GM12878 (cell line): ENCODE results near the gene ANAPC16. TPM values are rescaled to one million over a fixed set of nuclear protein-coding genes. Genes with fewer than 3 reads are reported as not detected.

Source experiments
- ASH2L ChIP-seq: fragments of 300-600, 200-600 bp; sonication (generic); IDR thresholded peaks from 2 replicates; pipeline ENCODE4 v1.6.1; 2017; ENCODE audit warnings: low read depth, mild to moderate bottlenecking, borderline replicate concordance
- BCLAF1 ChIP-seq: fragments of 450-650 bp; IDR thresholded peaks from 2 replicates; pipeline ENCODE4 v1.6.1; 2017; ENCODE audit warnings: antibody characterized with exemption, mild to moderate bottlenecking, moderate library complexity
- CHD2 ChIP-seq: IDR thresholded peaks from 2 replicates; pipeline ENCODE4 v1.6.1; 2011; ENCODE audit warnings: low read depth, low read length, improper control_type of control experiment, borderline replicate concordance
- KDM1A ChIP-seq: fragments of 200-600 bp; sonication (generic); IDR thresholded peaks from 2 replicates; pipeline ENCODE4 v1.6.1; 2016; ENCODE audit warnings: borderline replicate concordance
- POLR2AphosphoS2 ChIP-seq: IDR thresholded peaks from 2 replicates; pipeline ENCODE4 v1.6.1; 2011; ENCODE audit warnings: low read depth, mild to moderate bottlenecking, low read length, improper control_type of control experiment, moderate library complexity
- RAD21 ChIP-seq: IDR thresholded peaks from 2 replicates; pipeline ENCODE4 v1.6.1; 2011; ENCODE audit warnings: mild to moderate bottlenecking, low read depth, low read length, moderate library complexity; ENCODE audit not compliant: insufficient read depth
- RELA ChIP-seq: fragments of 450-650 bp; IDR thresholded peaks from 2 replicates; pipeline ENCODE4 v1.8.0; 2014; ENCODE audit warnings: borderline replicate concordance; ENCODE audit not compliant: partially characterized antibody
- TBL1XR1 ChIP-seq: IDR thresholded peaks from 2 replicates; pipeline ENCODE4 v1.6.1; 2012; ENCODE audit warnings: low read depth, low read length, improper control_type of control experiment
- ZNF687 ChIP-seq: fragments of 450-650 bp; IDR thresholded peaks from 2 replicates; pipeline ENCODE4 v1.6.1; 2017; ENCODE audit warnings: mild to moderate bottlenecking, moderate library complexity
- polyA plus RNA-seq, 11 experiments: library from polyadenylated mRNA; depleted of rRNA in 4 of 11; unstranded in 6 of 11; stranded (reverse) in 5 of 11; fragments of >200 nt; fragmentation: Nextera tagmentation in 4 of 11; fragmentation: Illumina TruSeq in 1 of 11; extraction: Ambion mirVana in 4 of 11; extraction: Trizol in 1 of 11; gene quantifications; 1 replicate in 1 of 11; 2 replicates in 10 of 11; pipeline versions ENCODE4 v1.2.1 to v1.2.3, GENCODE V29; 2011 to 2016; ENCODE audit warnings: inconsistent platforms in 2 of 11, missing spikeins in 2 of 11, low read depth in 1 of 11
- total RNA-seq, 4 experiments: library from RNA; depleted of rRNA in 3 of 4; stranded (reverse); fragments of >200 nt in 3 of 4; fragmentation: Illumina TruSeq in 1 of 4; extraction: Trizol in 1 of 4; gene quantifications; 2 replicates each; pipeline versions ENCODE4 v1.2.1 to v1.2.3, GENCODE V29; 2013 to 2021
- TF ChIP-seq, protein P1 (sequence below): fragments of 150-350 bp; IDR thresholded peaks from 2 replicates; pipeline ENCODE4 v1.6.1; 2016; ENCODE audit warnings: low read depth, low read length
- TF ChIP-seq, protein P2 (sequence below): IDR thresholded peaks from 2 replicates; pipeline ENCODE4 v1.6.1; 2011; ENCODE audit warnings: borderline replicate concordance, low read depth, mild to moderate bottlenecking, moderate library complexity, low read length; ENCODE audit not compliant: insufficient read depth, poor library complexity, severe bottlenecking
- TF ChIP-seq, protein P3 (sequence below): fragments of 450-650 bp; formaldehyde crosslinking; IDR thresholded peaks from 2 replicates; pipeline ENCODE4 v1.4.0; 2020; ENCODE audit warnings: mild to moderate bottlenecking, moderate library complexity

The ANAPC16 gene
- total and polyA plus RNA-seq, 10 of the 15 experiments (the other 5 are each of a cell fraction or from before 2014, with no cell fraction given) = 66.9 to 208 (median 134) TPM

DNA sequence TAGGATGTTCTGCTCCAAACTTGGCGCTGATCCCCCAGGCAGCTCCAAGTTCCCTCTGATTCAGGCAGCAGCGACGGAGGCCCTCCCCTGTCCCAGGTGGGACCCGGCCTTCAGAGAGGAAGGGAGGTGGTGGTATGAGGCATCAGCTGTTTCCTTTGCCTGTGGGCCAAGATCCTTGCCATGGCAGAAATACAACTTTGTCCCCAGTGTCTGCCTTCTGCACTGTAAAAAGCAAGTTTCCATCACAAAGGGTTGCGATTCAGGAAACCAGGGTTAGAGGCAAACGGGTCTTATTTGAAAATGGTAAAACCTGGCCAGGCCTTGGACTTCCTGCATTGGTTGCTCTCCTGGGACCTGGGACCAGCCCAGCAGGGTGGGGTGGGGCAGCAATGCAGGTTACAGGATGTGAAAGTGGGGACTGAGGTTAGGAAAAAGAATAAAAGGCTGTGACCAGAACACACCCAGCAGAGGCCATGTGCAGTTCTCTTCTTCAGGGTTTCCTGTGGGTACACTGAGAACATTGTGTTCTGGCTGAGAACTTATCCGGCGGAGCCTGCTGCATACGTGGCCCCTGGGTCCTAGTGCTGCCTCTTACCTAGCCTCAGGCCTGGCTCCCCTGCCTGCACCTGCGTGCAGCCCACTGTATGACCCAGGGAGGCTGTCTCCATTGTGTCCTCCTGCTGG, 32.8 kb downstream of the ANAPC16 start (continued):
- peak; percentile 95 for TF ChIP-seq ZNF687
- no peak for TF ChIP-seq KDM1A
- TF ChIP-seq RAD21 = no peak
- peak; percentile 95 for TF ChIP-seq TBL1XR1
- TF ChIP-seq, protein P1, sequence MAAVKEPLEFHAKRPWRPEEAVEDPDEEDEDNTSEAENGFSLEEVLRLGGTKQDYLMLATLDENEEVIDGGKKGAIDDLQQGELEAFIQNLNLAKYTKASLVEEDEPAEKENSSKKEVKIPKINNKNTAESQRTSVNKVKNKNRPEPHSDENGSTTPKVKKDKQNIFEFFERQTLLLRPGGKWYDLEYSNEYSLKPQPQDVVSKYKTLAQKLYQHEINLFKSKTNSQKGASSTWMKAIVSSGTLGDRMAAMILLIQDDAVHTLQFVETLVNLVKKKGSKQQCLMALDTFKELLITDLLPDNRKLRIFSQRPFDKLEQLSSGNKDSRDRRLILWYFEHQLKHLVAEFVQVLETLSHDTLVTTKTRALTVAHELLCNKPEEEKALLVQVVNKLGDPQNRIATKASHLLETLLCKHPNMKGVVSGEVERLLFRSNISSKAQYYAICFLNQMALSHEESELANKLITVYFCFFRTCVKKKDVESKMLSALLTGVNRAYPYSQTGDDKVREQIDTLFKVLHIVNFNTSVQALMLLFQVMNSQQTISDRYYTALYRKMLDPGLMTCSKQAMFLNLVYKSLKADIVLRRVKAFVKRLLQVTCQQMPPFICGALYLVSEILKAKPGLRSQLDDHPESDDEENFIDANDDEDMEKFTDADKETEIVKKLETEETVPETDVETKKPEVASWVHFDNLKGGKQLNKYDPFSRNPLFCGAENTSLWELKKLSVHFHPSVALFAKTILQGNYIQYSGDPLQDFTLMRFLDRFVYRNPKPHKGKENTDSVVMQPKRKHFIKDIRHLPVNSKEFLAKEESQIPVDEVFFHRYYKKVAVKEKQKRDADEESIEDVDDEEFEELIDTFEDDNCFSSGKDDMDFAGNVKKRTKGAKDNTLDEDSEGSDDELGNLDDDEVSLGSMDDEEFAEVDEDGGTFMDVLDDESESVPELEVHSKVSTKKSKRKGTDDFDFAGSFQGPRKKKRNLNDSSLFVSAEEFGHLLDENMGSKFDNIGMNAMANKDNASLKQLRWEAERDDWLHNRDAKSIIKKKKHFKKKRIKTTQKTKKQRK = no peak
- TF ChIP-seq BCLAF1 = no peak
- peak; percentile 29 for TF ChIP-seq RELA
- TF ChIP-seq CHD2 = peak; percentile 82
- TF ChIP-seq POLR2AphosphoS2 = peak; percentile 93
- TF ChIP-seq ASH2L = no peak
- TF ChIP-seq, protein P2, sequence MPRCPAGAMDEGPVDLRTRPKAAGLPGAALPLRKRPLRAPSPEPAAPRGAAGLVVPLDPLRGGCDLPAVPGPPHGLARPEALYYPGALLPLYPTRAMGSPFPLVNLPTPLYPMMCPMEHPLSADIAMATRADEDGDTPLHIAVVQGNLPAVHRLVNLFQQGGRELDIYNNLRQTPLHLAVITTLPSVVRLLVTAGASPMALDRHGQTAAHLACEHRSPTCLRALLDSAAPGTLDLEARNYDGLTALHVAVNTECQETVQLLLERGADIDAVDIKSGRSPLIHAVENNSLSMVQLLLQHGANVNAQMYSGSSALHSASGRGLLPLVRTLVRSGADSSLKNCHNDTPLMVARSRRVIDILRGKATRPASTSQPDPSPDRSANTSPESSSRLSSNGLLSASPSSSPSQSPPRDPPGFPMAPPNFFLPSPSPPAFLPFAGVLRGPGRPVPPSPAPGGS = peak; percentile 86
- TF ChIP-seq, protein P3, sequence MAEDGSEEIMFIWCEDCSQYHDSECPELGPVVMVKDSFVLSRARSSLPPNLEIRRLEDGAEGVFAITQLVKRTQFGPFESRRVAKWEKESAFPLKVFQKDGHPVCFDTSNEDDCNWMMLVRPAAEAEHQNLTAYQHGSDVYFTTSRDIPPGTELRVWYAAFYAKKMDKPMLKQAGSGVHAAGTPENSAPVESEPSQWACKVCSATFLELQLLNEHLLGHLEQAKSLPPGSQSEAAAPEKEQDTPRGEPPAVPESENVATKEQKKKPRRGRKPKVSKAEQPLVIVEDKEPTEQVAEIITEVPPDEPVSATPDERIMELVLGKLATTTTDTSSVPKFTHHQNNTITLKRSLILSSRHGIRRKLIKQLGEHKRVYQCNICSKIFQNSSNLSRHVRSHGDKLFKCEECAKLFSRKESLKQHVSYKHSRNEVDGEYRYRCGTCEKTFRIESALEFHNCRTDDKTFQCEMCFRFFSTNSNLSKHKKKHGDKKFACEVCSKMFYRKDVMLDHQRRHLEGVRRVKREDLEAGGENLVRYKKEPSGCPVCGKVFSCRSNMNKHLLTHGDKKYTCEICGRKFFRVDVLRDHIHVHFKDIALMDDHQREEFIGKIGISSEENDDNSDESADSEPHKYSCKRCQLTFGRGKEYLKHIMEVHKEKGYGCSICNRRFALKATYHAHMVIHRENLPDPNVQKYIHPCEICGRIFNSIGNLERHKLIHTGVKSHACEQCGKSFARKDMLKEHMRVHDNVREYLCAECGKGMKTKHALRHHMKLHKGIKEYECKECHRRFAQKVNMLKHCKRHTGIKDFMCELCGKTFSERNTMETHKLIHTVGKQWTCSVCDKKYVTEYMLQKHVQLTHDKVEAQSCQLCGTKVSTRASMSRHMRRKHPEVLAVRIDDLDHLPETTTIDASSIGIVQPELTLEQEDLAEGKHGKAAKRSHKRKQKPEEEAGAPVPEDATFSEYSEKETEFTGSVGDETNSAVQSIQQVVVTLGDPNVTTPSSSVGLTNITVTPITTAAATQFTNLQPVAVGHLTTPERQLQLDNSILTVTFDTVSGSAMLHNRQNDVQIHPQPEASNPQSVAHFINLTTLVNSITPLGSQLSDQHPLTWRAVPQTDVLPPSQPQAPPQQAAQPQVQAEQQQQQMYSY (CRISPR knock-in tag) = no peak
